GM21723 (cell line): Measurements from ENCODE around the gene TMEM45A.
A peak's percentile ranks its signal among the peaks of the same experiment; 100 is the strongest.
"Not testable (repeated sequence)": the region's sequence is repeated elsewhere in the genome, so short reads cannot be mapped to it uniquely, and the experiment has no call there.

ENCODE experiments used
- ATAC-seq: cut with Tn5 transposase; IDR thresholded peaks from one replicate; pipeline ENCODE4 v1.9.1; 2021; ENCODE audit warnings: mild to moderate bottlenecking, moderate library complexity; ENCODE audit not compliant: unreplicated experiment

Gene TMEM45A

GRCh38 chr3:100531093-100531492 is 38.7 kb downstream of the TMEM45A start:
- ATAC-seq = no peak

GRCh38 chr3:100532411-100532810 is 40.0 kb downstream of the TMEM45A start:
- no peak for ATAC-seq

- ATAC-seq = no peak
Observed at GRCh38 chr3:100533176-100533575, 40.8 kb downstream of the TMEM45A start.

GRCh38 chr3:100535610-100535943 is 43.2 kb downstream of the TMEM45A start:
- no peak for ATAC-seq

GRCh38 chr3:100536093-100536492 is 43.7 kb downstream of the TMEM45A start:
- no peak for ATAC-seq

GRCh38 chr3:100537646-100538338 is 45.4 kb downstream of the TMEM45A start:
- ATAC-seq = peak; percentile 61

GRCh38 chr3:100538339-100538706 is 45.9 kb downstream of the TMEM45A start:
- peak; percentile 61 for ATAC-seq

- ATAC-seq = no peak
Observed at GRCh38 chr3:100540791-100541334, 48.4 kb downstream of the TMEM45A start.

- ATAC-seq = not testable (repeated sequence)
Observed at GRCh38 chr3:100541428-100541827, 49.0 kb downstream of the TMEM45A start.

GRCh38 chr3:100545371-100545770 is 53.0 kb downstream of the TMEM45A start:
- ATAC-seq = no peak

- ATAC-seq = no peak
Observed at GRCh38 chr3:100546020-100546744, 53.8 kb downstream of the TMEM45A start.

- no peak for ATAC-seq
Observed at GRCh38 chr3:100548053-100548452, 55.6 kb downstream of the TMEM45A start.

GRCh38 chr3:100553618-100554372 is 61.4 kb downstream of the TMEM45A start:
- no peak for ATAC-seq

- no peak for ATAC-seq
Observed at GRCh38 chr3:100554373-100554676, 61.9 kb downstream of the TMEM45A start.

GRCh38 chr3:100556673-100557310 is 64.4 kb downstream of the TMEM45A start:
- no peak for ATAC-seq

GRCh38 chr3:100558233-100558632 is 65.8 kb downstream of the TMEM45A start:
- no peak for ATAC-seq

- ATAC-seq = no peak
Observed at GRCh38 chr3:100560426-100560825, 68.0 kb downstream of the TMEM45A start.

GRCh38 chr3:100561459-100562158 is 69.2 kb downstream of the TMEM45A start:
- no peak for ATAC-seq

- ATAC-seq = no peak
Observed at GRCh38 chr3:100562224-100562857, 69.9 kb downstream of the TMEM45A start.

GRCh38 chr3:100563228-100563627 is 70.8 kb downstream of the TMEM45A start:
- no peak for ATAC-seq
